ENCODE data around the gene PLAGL1.

GRCh38 chr6:143967706-143968376, 40.2 kb downstream of the PLAGL1 start:
- TF ChIP-seq, protein P1, sequence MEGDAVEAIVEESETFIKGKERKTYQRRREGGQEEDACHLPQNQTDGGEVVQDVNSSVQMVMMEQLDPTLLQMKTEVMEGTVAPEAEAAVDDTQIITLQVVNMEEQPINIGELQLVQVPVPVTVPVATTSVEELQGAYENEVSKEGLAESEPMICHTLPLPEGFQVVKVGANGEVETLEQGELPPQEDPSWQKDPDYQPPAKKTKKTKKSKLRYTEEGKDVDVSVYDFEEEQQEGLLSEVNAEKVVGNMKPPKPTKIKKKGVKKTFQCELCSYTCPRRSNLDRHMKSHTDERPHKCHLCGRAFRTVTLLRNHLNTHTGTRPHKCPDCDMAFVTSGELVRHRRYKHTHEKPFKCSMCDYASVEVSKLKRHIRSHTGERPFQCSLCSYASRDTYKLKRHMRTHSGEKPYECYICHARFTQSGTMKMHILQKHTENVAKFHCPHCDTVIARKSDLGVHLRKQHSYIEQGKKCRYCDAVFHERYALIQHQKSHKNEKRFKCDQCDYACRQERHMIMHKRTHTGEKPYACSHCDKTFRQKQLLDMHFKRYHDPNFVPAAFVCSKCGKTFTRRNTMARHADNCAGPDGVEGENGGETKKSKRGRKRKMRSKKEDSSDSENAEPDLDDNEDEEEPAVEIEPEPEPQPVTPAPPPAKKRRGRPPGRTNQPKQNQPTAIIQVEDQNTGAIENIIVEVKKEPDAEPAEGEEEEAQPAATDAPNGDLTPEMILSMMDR (IDR thresholded peaks at IDR 0.05): no peak
- TF ChIP-seq POLR2A (IDR thresholded peaks at IDR 0.05): no peak

Data from heart left ventricle (tissue), 13 donors.